Adipocyte (in vitro differentiated cells): Measurements from ENCODE around the gene GTF2I.
"Not testable (repeated sequence)": the region's sequence is repeated elsewhere in the genome, so short reads cannot be mapped to it uniquely, and the experiment has no call there.

Experiments
- DNase-seq: peaks from one replicate; pipeline ENCODE4 v3.0.0-alpha.2; 2015; ENCODE audit warnings: low read depth
- H3K27me3 ChIP-seq: replicated peaks from 2 replicates; pipeline ENCODE4 v1.7.0; 2013; ENCODE audit warnings: mild to moderate bottlenecking, low read length, moderate library complexity; ENCODE audit not compliant: control insufficient read depth, insufficient read depth
- H3K36me3 ChIP-seq: 2 replicates; pipeline ENCODE4 v1.7.0; 2013; ENCODE audit warnings: low read length, mild to moderate bottlenecking, moderate library complexity; ENCODE audit not compliant: control insufficient read depth, insufficient read depth, severe bottlenecking
- H3K4me1 ChIP-seq: 2 replicates; pipeline ENCODE4 v1.7.0; 2013; ENCODE audit warnings: mild to moderate bottlenecking, low read length, moderate library complexity; ENCODE audit not compliant: control insufficient read depth, insufficient read depth
- H3K4me3 ChIP-seq: 2 replicates; pipeline ENCODE4 v1.7.0; 2013; ENCODE audit warnings: mild to moderate bottlenecking, low read length, moderate library complexity
- H3K9ac ChIP-seq: 2 replicates; pipeline ENCODE4 v1.7.0; 2013; ENCODE audit warnings: mild to moderate bottlenecking, low read length, moderate library complexity
- H3K9me3 ChIP-seq: 2 replicates; pipeline ENCODE4 v1.7.0; 2013; ENCODE audit warnings: mild to moderate bottlenecking, low read length, moderate library complexity; ENCODE audit not compliant: control insufficient read depth

GTF2I gene

GRCh38 chr7:74633451-74633921, 24.0 kb upstream of the GTF2I start:
- Histone ChIP-seq H3K9ac (no peak overlapping the region), H3K9me3 (no peaks in the 10 kb centered on the region)
- no peak for DNase-seq

DNA sequence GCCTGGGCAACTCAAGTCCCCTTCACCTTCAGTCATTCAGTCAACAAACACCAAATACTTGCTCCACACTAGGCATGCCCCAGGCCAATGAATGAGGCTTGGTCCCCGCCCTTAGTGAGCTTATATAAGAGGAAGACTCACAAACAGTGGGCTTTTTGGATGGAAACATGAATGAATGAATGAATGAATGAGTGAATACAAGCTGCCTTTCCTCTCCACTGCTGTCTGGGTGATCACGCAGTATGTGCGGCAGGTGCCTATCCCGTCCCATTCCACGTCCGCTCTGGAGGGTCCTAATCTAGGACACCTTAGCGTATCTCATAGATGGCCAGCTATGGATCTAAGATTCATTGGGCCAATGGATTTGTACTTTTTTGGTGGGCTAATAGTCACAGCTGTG, 19.8 kb upstream of the GTF2I start:
- H3K36me3 ChIP-seq, result no peaks in the 10 kb centered on the region
- H3K27me3 ChIP-seq, result no peaks in the 10 kb centered on the region
- no peak overlapping the region for H3K4me3 ChIP-seq
- no peak for DNase-seq
- no peaks in the 10 kb centered on the region for H3K9me3 ChIP-seq
- H3K4me1 ChIP-seq, result peaks cover 17% of the 10 kb centered on the region
- no peak overlapping the region for H3K9ac ChIP-seq

More at GRCh38 chr7:74633451-74633921, 24.0 kb upstream of the GTF2I start:
- Histone ChIP-seq H3K4me1 (peaks cover 34% of the 10 kb centered on the region), H3K4me3 (no peak overlapping the region), H3K27me3 (no peaks in the 10 kb centered on the region), H3K36me3 (no peaks in the 10 kb centered on the region)

DNA sequence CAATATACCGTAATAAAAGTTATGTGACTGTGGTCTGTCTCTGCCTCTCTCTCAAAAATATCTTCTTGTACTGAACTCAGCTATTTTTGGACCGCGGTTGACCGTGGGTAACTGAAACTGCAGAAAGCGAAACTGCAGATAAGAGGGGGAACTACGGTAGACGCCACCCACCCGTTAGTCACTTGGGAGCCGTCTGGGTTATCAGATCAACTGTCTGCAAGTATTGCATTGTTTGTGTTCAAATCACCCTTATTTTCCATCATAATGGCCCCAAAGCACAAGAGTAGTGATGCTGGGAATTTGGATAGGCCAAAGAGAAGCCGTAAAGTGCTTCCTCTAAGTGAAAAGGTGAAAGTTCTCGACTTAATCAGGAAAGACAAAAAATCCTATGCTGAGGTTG, 7.5 kb upstream of the GTF2I start:
- not testable (repeated sequence) for H3K27me3 ChIP-seq, H3K9me3 ChIP-seq, H3K9ac ChIP-seq, H3K36me3 ChIP-seq, H3K4me1 ChIP-seq
- peak; percentile 45 for DNase-seq
- peak overlapping the region; percentile 71 for H3K4me3 ChIP-seq

- H3K4me3 ChIP-seq, result peak overlapping the region; percentile 71
- H3K9me3 ChIP-seq, H3K36me3 ChIP-seq, H3K27me3 ChIP-seq, H3K4me1 ChIP-seq, H3K9ac ChIP-seq, DNase-seq: not testable (repeated sequence)
These were observed 6.9 kb upstream of the GTF2I start for GRCh38 chr7:74650493-74651132.

DNA sequence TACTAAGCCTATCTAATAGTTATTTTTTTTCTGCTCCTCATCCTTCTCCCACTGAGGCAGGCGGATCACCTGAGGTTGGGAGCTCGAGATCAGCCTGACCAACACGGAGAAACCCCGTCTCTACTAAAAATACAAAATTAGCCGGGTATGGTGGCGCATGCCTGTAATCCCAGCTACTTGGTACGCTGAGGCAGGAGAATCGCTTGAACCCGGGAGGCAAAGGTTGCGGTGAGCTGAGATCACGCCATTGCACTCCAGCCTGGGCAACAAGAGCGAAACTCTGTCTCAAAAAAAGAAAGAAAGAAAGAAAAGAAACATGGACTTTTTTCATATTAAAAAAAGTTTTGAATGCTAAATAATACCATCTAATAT, 6.4 kb upstream of the GTF2I start:
- not testable (repeated sequence) for H3K9me3 ChIP-seq, DNase-seq, H3K36me3 ChIP-seq, H3K9ac ChIP-seq, H3K4me1 ChIP-seq, H3K27me3 ChIP-seq, H3K4me3 ChIP-seq

DNA sequence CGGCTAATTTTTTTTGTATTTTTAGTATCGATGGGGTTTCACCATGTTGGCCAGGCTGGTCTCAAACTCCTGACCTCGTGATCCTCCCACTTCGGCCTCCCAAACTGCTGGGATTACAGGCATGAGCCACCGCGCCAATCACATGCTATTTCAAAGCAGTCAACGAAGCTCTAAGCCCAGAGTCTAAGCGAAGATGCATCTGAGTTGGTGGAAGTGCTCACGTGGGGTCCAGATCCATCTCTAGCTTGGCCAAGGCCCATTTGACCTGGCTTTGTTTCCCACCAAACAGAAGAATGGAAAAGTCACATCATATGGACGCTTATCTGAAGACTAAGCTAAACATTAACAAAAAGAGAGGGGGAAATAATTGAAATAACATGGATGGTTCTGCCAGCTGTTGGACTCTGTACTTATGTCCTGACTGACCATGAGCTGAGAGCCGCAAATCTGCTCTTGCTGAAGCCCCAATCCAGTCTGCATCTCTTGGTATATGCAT, 3.8 kb upstream of the GTF2I start:
- DNase-seq, result no peak
- no peak overlapping the region for H3K4me3 ChIP-seq
- no peaks in the 10 kb centered on the region for H3K27me3 ChIP-seq
- peaks cover 10% of the 10 kb centered on the region for H3K4me1 ChIP-seq
- no peak overlapping the region for H3K9ac ChIP-seq
- H3K36me3 ChIP-seq, result no peaks in the 10 kb centered on the region
- H3K9me3 ChIP-seq, result no peaks in the 10 kb centered on the region

- Histone ChIP-seq H3K4me1 (peaks cover 21% of the 10 kb centered on the region), H3K36me3 (no peaks in the 10 kb centered on the region), H3K27me3 (no peaks in the 10 kb centered on the region), H3K4me3 (no peak overlapping the region), H3K9ac (no peak overlapping the region), H3K9me3 (no peaks in the 10 kb centered on the region)
- DNase-seq, result no peak
These were observed 2.7 kb upstream of the GTF2I start for GRCh38 chr7:74654811-74655210.

- peak overlapping the region; percentile 99 for H3K9ac ChIP-seq
- H3K4me1 ChIP-seq, result peaks cover 26% of the 10 kb centered on the region
- no peaks in the 10 kb centered on the region for H3K9me3 ChIP-seq
- H3K36me3 ChIP-seq, result no peaks in the 10 kb centered on the region
- no peaks in the 10 kb centered on the region for H3K27me3 ChIP-seq
- no peak for DNase-seq
- H3K4me3 ChIP-seq, result no peak overlapping the region
These were observed 2.2 kb upstream of the GTF2I start for GRCh38 chr7:74655324-74655723.

DNA sequence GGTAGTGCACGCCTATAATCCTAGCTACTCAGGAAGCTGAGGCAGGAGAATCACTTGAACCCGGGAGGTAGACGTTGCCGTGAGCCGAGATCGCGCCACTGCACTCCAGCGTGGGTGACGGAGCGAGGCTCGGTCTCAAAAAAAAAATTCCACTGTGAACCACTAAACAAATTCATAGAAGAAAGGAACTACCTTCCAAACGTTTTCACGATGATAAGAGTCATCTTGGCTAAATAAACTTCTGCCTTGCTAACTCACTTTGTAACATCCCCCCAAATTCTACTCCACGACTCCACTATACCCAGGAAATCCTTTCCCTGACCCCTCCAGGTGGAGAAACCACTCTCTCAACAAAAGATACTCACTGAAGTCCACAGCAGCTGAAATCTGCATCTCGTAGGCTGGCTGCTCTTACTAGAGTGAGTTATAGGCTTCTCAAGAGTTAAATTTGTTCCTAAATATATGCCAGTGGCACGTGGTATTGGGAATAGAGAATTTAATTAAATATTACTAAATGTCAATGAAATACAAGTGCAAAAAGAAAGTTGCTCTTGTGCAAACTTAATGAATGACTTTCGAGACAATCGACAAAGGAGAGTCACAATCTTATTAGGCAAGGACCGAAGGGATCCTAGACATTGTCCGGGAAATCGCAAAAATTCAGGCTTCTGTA, 1.6 kb upstream of the GTF2I start:
- Histone ChIP-seq H3K9me3 (no peaks in the 10 kb centered on the region), H3K4me1 (peaks cover 32% of the 10 kb centered on the region), H3K36me3 (no peaks in the 10 kb centered on the region), H3K9ac (peak overlapping the region; percentile 99), H3K27me3 (no peaks in the 10 kb centered on the region), H3K4me3 (peak overlapping the region; percentile 92)
- DNase-seq, result no peak

DNA sequence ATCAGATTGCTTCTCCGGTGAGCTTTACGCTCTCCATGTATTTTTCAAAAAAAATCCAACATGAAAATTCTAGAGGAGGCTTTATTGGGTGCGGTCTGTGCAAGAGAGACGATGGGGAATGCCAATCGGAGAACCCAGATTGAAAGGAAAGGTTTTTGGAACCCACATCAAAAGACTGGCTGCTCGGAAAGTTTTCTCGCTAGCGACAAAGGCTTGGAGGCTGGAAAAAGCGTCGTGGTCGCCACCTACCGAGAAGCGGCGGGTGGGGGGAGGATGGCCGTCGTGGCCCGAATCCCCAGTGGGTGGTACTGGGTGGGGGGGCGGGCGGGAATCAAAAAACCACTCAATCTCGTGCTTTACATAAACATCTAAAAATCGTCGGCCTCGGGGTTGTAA, 1.1 kb upstream of the GTF2I start:
- H3K4me1 ChIP-seq, result peaks cover 37% of the 10 kb centered on the region
- H3K4me3 ChIP-seq, result peak overlapping the region; percentile 92
- H3K9me3 ChIP-seq, result no peaks in the 10 kb centered on the region
- DNase-seq, result peak; percentile 75
- no peaks in the 10 kb centered on the region for H3K36me3 ChIP-seq
- no peaks in the 10 kb centered on the region for H3K27me3 ChIP-seq
- H3K9ac ChIP-seq, result peak overlapping the region; percentile 99

- peaks cover 44% of the 10 kb centered on the region for H3K4me1 ChIP-seq
- H3K27me3 ChIP-seq, result no peaks in the 10 kb centered on the region
- peak overlapping the region; percentile 99 for H3K9ac ChIP-seq
- no peaks in the 10 kb centered on the region for H3K36me3 ChIP-seq
- DNase-seq, result peak; percentile 99
- no peaks in the 10 kb centered on the region for H3K9me3 ChIP-seq
- peak overlapping the region; percentile 92 for H3K4me3 ChIP-seq
These were observed 454 bp upstream of the GTF2I start for GRCh38 chr7:74656837-74657691.
